ENCODE results near the gene OSR1.
A peak's percentile ranks its signal among the peaks of the same experiment; 100 is the strongest.
"Not testable (repeated sequence)": the region's sequence is repeated elsewhere in the genome, so short reads cannot be mapped to it uniquely, and the experiment has no call there.

OSR1 gene

GRCh38 chr2:19358242-19359020, at the start of gene OSR1:
Gene OSR1 (minus strand): TSS chr2:19358623. CDS start chr2:19353805, 4,818 bp downstream.
- peak; percentile 58 for DNase-seq (ENCODE audit: low spot score)

DNA sequence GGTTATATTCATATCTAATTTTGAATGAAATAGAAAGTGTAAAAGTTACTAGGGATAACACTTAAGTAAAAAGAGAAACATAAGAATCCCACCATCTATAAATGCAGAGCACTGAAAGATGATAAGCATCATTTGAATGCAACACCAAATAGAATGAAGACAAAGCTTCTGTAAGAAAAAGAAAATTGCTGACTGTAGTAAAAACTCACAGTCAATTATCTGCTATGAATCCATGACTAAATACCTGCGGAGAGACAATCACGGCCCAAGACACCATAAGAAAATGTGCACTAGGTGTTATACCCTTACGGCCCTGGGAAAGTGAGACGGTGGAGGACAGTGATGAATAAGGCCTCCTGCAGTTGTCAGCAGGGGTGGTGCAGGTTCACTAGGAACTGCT, 45.4 kb upstream of the OSR1 start:
- no peak for DNase-seq (ENCODE audit: low spot score)

DNA sequence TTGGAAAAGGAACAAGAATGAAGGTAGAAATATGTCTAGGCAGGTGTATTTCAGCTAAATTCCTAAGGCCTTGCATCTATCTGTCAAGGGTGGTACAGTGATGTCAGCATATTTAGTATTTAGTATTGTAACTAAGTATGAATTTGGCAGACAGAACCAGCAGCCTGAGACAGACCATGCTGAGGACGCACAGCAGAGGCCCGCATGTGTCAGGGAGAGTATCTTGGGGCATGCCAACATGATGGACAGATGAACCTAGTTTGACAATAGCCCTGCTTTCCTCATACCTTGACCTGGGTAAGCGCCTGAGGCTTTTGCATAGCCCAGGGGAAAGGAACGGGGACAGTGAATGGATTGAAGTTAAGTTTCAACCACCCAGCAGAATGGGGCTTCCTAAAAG, 33.8 kb upstream of the OSR1 start:
- DNase-seq (ENCODE audit: low spot score): no peak

- DNase-seq (ENCODE audit: low spot score): not testable (repeated sequence)
Observed at GRCh38 chr2:19389469-19389868, 31.0 kb upstream of the OSR1 start.

GRCh38 chr2:19380532-19380931, 22.1 kb upstream of the OSR1 start:
- DNase-seq (ENCODE audit: low spot score): peak; percentile 6

- no peak for DNase-seq (ENCODE audit: low spot score)
Observed at GRCh38 chr2:19378939-19379338, 20.5 kb upstream of the OSR1 start.

GRCh38 chr2:19377717-19378116, 19.3 kb upstream of the OSR1 start:
- no peak for DNase-seq (ENCODE audit: low spot score)

GRCh38 chr2:19373352-19373751, 14.9 kb upstream of the OSR1 start:
- no peak for DNase-seq (ENCODE audit: low spot score)

- DNase-seq (ENCODE audit: low spot score): no peak
Observed at GRCh38 chr2:19371996-19372582, 13.7 kb upstream of the OSR1 start.

DNA sequence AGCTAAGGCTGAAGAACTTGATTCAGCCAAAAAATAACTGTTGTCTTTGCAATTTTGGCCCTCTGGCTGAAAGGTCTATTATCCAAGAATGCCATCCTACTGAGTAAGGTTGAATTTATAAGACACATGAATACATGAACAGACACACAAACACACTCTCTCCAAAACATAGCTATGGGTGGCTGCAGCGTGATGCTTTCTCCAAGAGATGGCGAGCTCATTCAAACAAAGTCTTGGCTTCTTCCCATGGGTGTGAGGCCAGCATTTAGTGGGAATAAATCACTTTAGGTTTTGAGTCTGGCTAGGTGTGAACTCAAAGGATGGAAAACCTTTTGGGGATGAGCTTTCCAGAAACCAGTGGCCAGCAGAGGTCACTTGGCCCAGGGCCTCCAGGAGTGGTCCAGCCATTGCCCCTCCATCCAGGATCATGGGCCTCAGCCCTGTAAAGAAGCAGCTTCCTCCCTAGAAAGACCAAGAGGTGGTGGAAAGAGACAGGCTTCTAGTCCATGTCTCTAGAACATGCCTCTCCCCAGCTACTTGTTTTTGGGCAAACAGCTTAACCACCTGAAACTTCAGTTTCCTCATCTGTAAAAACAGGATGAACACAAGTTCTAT, 11.0 kb upstream of the OSR1 start:
- peak; percentile 54 for DNase-seq (ENCODE audit: low spot score)

- DNase-seq (ENCODE audit: low spot score): no peak
Observed at GRCh38 chr2:19368760-19369159, 10.3 kb upstream of the OSR1 start.

DNA sequence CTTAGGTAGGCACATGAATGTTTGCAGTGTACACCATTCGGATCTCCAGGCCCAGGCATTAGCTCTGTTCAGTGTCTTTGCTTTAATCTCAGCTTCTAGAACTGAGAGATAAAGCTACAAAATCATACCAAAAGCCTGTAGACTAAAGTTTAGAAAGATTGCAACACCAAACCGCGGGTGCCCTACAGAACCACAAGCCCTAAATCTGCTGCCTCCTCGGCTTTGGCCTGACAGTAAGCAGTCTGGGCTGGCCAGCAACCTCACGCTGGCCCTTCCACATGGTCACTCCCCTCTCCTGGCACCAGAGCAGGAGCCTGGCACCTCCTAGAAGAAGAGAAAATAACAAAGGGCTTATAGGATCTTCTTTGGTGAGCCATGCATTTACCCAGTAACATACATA, 8.9 kb upstream of the OSR1 start:
- no peak for DNase-seq (ENCODE audit: low spot score)

GRCh38 chr2:19365126-19365525, 6.7 kb upstream of the OSR1 start:
- DNase-seq (ENCODE audit: low spot score): no peak

DNA sequence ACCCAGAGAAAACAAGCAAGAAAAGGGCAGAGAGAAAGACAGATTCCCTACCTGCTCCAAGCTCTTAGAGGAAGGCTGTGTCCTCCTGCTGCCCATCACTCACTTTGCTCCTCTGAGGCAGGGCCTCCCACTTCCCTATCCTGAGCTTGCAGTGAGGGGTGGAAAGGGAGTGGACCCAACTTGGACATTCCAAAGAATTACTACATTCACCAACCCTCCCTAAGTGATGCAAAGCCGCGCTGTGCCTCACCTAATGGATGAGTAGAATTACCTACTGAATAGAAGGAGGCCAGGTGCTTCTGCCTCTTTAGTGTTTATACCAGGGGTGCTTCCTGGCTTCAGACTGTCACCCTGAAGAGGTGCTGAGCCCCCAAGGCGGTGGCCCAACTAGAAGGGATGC, 5.6 kb upstream of the OSR1 start:
- no peak for DNase-seq (ENCODE audit: low spot score)

- no peak for DNase-seq (ENCODE audit: low spot score)
Observed at GRCh38 chr2:19363474-19363778, 5.0 kb upstream of the OSR1 start.

DNA sequence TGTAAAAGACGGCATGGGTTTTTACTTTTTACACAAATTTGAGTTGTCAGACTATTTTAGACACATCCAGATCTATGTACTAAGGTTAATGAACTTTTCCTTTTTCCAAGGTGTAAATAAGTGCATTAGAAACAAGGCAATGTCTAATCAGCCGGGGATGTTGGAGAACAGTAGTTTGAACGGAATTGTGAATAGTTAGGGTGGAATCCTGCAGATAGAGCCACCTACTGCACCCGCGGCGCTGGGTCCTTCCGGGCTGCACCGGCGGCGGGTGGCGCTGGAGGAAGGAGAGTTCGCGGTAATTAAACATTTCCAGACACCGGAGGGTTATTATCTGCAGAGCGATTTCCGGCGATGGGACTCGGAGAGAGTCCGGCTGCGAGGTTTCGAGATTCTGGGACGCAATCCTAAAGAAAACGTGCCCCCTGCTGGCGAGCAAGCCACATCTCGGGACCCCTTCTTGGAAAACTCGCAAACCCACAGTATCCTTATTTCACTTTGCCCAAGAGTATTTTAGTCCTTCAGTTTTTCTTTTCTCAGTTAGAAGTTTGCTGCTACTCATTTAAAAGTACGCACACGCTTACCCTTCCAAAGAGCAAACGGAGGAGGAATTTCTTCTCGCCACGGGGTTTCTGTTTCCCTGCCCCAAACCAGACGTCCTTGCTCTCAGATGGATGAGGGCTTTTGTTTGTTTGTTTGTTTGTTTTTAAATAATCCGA, 4.5 kb upstream of the OSR1 start:
- peak; percentile 87 for DNase-seq (ENCODE audit: low spot score)

DNA sequence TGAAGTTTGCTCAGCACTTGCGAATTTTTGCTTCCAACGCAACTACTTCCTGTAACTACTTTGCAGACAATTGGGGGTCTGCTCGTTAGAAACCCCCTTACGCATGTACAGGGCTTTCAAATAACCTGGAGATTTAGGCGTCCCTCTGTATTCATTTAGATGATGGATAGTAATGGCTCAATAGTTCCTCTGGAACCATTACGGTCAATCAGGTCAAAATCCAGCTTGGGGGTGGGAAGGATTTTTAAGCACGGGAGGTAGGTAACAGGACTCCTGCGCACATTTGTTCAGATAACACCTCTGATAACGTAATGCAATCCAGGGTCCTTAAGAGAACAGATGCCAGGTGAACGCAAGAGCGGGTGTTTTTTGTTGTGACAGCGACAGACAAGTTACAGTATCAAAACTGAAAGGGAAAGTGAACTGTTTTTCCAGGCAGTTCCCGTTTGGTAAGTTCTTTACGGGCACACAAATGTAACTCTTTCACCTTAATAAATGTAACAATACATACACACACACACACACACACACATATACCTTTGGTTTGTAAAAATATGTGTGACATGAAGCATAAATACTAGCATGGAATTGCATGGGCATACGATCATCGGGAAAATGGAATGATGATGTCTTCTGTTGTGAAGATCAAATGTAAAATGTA, 3.8 kb upstream of the OSR1 start:
- DNase-seq (ENCODE audit: low spot score): peak; percentile 37

- no peak for DNase-seq (ENCODE audit: low spot score)
Observed at GRCh38 chr2:19361325-19361990, 3.0 kb upstream of the OSR1 start.

- no peak for DNase-seq (ENCODE audit: low spot score)
Observed at GRCh38 chr2:19360966-19361321, 2.5 kb upstream of the OSR1 start.

GRCh38 chr2:19360266-19360965, 2.0 kb upstream of the OSR1 start:
- no peak for DNase-seq (ENCODE audit: low spot score)

DNA sequence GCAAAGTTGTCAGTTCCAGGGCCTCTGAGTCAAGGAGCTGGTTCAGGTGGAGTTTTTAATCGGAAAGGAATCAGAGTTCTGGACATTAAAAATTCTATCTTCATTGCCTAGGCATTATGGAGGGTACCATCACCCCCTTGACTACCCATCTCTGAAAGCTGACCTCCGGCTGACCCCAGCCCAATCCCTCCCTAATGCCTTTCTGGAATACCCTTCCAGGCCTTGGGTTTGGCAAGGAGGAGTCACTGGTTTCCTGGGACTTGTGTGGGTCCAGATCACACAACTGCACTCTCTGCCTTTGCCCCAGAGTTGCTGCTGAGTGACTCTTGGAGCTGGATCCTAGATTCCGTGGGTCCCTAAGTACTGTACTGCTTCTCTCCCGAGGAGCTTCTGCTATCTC, 1.0 kb upstream of the OSR1 start:
- no peak for DNase-seq (ENCODE audit: low spot score)

GRCh38 chr2:19359021-19359357, 566 bp upstream of the OSR1 start:
- no peak for DNase-seq (ENCODE audit: low spot score)
